NB4 (cell line): Measurements from ENCODE around the gene MIEF1.

ENCODE experiments used
- CTCF ChIP-seq: IDR thresholded peaks from one replicate; pipeline ENCODE4 v1.5.1; 2012; ENCODE audit warnings: low read depth, low read length
- POLR2A ChIP-seq: IDR thresholded peaks from 2 replicates; pipeline ENCODE4 v1.6.1; 2011; ENCODE audit warnings: mild to moderate bottlenecking; ENCODE audit not compliant: insufficient read length; ENCODE audit errors: extremely low read depth

GRCh38 chr22:39504071-39504470 lies 2.0 kb downstream of the MIEF1 start:
- TF ChIP-seq POLR2A (no peak), CTCF (no peak)
